GM18498 (cell line): ENCODE results near the gene S100A1.

Experiments used
- ATAC-seq: cut with Tn5 transposase; IDR thresholded peaks from one replicate; pipeline ENCODE4 v1.9.1; 2021; ENCODE audit warnings: mild to moderate bottlenecking, moderate library complexity; ENCODE audit not compliant: unreplicated experiment

Gene S100A1

GRCh38 chr1:153679337-153680119, 51.3 kb downstream of the S100A1 start:
- no peak for ATAC-seq

GRCh38 chr1:153680120-153680403, 51.8 kb downstream of the S100A1 start:
- ATAC-seq = no peak
